GM12874 (cell line): Measurements from ENCODE around the gene UNC13A.

Source experiments
- TF ChIP-seq, protein P1 (sequence below): IDR thresholded peaks from 2 replicates; pipeline ENCODE4 v1.5.1; 2011; ENCODE audit warnings: low read depth, mild to moderate bottlenecking, control low read depth, low read length, moderate library complexity; ENCODE audit not compliant: insufficient read depth

UNC13A gene

GRCh38 chr19:17564781-17565180, 123.4 kb downstream of the UNC13A start:
- TF ChIP-seq, protein P1, sequence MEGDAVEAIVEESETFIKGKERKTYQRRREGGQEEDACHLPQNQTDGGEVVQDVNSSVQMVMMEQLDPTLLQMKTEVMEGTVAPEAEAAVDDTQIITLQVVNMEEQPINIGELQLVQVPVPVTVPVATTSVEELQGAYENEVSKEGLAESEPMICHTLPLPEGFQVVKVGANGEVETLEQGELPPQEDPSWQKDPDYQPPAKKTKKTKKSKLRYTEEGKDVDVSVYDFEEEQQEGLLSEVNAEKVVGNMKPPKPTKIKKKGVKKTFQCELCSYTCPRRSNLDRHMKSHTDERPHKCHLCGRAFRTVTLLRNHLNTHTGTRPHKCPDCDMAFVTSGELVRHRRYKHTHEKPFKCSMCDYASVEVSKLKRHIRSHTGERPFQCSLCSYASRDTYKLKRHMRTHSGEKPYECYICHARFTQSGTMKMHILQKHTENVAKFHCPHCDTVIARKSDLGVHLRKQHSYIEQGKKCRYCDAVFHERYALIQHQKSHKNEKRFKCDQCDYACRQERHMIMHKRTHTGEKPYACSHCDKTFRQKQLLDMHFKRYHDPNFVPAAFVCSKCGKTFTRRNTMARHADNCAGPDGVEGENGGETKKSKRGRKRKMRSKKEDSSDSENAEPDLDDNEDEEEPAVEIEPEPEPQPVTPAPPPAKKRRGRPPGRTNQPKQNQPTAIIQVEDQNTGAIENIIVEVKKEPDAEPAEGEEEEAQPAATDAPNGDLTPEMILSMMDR, result no peak

DNA sequence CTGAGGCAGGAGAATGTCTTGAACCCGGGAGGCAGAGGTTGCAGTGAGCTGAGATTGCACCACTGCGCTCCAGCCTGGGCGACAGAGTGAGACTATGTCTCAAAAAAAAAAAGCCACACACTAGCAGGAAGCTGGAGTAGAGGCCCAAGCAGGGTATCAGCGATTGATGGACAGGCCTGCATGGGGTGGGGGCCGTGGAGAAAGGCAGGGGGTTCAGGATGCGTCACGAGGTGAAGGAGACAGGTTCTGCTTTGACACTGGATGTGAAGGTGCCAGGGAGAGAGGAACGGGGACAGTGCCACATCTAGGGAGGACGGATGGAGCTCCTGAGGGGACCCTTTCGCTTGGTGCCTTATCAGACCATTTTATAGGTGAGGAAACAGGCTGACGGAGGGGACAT, 125.6 kb downstream of the UNC13A start:
- TF ChIP-seq, protein P1, result no peak

- TF ChIP-seq, protein P1, result no peak
Observed at GRCh38 chr19:17562097-17562496, 126.1 kb downstream of the UNC13A start.

DNA sequence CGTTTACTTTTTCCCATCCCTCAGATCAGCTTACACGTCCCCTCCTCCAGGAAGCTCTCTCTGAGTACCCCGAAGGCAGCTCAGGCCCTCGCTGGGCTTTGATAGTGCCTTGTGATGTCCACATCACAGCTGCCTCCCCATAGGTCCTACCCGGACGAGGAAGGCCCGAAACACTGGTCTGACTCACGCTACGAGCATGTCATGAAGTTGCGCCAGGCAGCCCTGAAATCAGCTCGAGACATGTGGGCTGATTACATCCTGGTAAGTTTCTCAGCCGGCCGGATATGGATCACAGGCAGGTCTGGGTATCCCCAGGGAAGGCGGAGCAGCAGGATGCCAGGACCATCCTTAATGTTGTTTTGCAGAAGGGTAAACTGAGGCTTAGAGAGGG, 128.0 kb downstream of the UNC13A start:
- TF ChIP-seq, protein P1, result no peak

GRCh38 chr19:17557466-17557865, 130.7 kb downstream of the UNC13A start:
- TF ChIP-seq, protein P1, result no peak

DNA sequence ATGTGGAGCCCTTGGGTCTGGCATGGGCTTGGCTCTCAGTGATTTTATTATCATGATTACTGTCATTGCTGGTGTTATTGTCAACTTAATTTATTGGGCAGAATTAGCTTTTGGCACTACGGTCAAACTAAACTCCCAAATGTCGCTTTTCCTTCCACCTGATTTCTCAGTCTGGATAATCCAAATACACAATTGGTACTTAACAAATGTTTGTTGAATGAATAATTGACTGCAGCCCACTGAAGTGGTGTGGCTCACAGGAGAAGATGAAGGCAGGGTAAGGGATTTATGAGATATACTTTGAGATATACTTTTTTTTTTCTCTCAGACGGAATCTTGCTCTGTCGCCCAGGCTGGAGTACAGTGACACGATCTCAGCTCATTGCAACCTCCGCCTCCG, 131.2 kb downstream of the UNC13A start:
- TF ChIP-seq, protein P1, result no peak

- TF ChIP-seq, protein P1, result no peak
Observed at GRCh38 chr19:17555929-17556813, 132.0 kb downstream of the UNC13A start.
